DMS79 treated with DMSO at 0.1 percent for 48 hours (cell line): Measurements from ENCODE around the gene C2CD3.

Experiments
- DNase-seq: peaks from one replicate; lab custom pipeline; 2025; lab: John Stamatoyannopoulos, UW

Gene C2CD3

DNA sequence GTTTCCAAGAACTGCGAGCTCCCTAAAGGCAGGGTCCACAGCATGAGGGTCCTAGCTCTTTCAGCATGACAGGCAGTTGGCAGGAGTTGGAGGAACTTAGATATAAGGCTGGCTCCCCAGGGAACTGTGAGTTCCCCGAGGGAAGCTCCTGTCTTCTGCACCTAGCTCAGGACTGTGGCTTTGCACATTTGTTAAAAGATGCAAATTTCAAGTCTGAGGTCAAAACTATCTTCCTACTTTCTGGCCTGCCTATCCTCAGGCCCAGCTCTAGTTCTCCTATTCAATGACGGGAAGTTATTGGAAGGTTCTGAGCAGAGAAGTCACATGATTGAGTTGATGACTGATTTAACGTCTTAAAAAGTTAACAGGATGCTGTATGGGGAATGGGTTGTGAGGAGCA, 150.3 kb downstream of the C2CD3 start:
- DNase-seq, result no peak

DNA sequence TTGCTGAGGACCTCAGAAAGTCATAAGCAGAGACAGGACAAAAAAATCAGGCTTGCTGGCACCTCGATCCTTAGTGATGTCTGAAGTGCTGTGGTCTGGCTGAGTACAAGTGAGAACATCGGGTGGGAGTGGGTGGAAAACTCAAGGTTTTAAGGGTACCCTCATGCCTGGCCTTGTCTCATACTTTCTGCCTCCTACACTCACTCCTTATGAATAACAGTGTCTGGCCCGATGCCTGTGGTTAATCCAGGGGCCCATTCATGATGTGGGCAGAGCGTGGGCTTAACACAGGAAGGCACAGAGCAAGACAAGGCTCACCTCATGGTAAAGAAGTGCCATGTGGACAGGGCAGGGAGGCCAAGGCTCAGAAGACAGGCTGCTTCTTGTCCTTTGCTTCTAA, 150.9 kb downstream of the C2CD3 start:
- no peak for DNase-seq

DNA sequence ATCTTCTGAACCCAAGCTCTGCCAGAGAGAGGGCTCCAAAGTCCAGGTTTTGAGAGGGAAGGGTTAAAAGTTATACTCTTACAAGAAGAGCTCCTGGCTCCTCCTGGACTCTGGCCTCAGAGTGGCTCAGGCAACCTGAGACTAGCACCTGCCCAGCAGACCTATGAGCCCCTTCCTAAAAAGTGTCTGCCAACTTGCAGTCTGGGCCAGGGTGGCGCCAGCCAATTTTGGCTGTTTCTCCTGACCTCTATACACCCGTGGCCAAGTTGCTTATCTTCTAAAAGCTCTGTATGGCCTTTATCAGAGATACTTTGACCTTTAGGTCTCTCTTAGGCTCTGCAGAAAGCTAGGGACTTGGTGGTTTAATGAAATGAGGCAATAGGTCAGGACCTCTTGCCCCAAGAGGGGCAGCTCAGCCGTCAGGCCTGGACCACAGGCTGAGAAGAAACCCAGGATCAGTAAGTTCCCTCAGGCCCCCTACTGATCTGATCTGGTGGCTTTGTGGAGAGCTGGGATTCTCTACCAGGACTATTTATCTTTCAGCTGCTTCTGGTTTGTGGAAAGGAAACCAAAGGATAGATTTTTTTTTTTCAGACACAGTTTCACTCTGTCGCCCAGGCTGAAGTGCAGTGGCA, 151.6 kb downstream of the C2CD3 start:
- no peak for DNase-seq

DNA sequence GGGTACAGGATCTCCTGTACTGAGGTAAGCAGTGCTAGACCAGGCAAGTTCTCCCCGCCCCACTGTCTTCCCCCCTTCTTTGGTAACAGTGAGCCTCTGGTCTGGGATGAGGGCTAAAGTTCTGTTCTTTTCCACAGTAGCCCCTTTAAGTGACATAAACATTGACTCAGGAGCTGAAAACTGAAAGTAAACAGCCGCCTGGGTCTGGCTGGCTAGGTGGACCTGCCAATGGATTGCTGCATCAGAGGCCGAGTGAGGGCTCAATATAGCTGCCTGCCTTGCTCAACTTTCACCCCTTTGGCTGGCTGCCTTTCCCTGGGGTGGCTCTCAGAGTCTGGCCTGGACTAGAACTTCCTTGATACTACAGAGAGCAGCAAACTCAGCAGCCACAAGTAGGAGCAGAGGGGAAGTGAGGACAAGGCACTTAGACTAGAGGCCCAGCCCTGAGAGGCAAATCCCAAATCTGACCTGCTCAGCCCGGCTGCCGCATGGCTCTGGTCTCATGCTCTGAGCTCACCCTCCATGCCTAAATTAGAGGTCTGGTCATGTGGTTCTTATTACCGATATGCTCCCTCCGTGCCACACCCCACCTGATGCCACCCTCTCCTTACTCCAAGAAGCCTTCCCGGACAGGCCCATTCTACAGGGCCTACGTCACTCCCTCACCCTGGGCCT, 152.3 kb downstream of the C2CD3 start:
- DNase-seq, result no peak

DNA sequence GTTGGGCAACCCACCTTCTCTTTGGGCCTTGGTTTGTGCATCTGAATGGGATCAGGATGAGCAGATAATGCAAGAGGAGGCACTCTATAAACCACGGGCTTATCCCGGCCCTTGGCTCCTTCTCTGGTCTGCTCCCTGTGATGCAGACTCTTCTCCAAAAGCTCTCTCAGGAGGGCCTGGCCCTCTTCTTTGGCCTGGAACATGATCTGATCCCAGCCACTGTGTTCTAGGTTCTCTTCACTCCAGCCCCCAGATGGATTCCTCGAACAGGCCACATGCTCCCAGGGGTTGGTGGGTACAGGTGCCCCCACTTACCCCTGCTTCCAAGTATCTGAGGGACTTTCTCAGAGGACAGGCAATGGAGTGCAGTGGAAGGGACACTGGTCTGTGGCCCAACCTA, 153.2 kb downstream of the C2CD3 start:
- no peak for DNase-seq

DNA sequence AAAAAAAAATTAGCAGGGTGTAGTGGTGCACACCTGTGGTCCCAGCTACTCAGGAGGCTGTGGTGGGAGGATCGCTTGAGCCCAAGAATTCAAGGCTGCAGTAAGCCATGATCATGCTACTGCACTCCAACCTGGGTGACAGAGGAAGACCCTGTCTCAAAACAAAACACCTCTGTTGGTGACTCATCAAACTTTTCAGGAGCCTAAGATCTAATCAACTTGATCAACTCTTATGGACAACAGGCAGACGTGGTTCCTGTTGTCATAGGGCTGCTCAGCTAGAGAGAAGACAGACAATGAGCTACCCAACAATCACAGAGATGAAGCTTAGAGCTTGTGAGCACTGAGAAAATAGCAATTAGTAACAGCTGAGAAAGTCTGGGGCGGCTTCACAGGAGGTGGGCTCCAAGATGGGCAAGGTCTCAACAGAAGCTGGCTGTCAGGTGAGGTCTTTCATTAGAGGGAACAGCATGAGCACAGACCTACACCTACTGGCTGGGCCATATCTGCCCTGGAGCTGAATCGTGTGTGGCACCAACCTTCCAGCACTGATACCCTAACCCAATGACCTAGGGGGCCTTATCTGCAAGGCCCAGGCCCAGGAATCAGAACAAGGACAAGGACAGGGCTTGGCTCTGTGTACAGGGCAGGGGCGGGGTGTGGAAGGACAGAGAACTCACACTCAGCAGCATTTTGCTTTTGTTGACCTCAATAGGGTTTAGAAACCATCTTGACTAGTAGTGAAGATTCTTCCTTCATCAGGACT, 154.7 kb downstream of the C2CD3 start:
- DNase-seq, result no peak

DNA sequence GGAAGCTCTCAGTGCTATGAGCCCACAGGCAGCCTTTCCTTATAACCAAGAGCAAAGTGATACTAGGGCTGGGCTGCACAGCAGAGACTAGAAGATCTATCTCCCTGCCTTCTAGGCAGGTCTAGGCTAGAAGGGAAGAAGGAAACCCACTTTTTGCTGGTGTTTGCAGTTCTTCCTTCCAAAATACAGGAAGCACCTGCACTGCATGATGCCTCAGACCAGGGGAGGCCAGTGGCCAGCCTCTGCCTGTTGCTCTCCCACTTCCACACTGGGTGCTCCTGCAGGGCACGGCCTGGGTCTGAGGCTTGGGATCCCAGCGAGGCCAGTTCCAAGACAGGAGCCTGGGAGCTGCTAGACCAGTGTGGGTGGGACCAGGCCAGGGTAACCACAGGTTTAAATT, 155.9 kb downstream of the C2CD3 start:
- no peak for DNase-seq

DNA sequence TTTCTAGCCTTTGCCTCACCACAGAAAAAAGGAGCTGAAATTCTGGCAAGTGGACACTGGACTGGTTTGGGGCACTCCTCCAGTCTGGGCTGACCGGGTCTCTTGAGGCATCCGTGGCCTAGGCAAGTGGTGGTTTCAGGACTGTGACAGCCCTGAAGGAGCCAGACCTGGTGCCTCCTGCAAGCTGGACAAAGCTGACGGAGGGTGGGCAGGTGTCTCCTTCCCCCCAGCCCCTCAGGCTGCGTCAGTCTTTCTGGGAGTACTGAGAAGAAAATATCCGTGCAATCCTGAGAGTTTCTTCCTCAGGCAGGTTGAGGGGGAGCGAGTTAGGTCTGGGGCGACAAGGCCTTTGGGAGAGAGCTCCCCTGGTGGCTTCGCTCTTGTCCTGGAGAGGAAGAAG, 157.7 kb downstream of the C2CD3 start:
- DNase-seq, result no peak

DNA sequence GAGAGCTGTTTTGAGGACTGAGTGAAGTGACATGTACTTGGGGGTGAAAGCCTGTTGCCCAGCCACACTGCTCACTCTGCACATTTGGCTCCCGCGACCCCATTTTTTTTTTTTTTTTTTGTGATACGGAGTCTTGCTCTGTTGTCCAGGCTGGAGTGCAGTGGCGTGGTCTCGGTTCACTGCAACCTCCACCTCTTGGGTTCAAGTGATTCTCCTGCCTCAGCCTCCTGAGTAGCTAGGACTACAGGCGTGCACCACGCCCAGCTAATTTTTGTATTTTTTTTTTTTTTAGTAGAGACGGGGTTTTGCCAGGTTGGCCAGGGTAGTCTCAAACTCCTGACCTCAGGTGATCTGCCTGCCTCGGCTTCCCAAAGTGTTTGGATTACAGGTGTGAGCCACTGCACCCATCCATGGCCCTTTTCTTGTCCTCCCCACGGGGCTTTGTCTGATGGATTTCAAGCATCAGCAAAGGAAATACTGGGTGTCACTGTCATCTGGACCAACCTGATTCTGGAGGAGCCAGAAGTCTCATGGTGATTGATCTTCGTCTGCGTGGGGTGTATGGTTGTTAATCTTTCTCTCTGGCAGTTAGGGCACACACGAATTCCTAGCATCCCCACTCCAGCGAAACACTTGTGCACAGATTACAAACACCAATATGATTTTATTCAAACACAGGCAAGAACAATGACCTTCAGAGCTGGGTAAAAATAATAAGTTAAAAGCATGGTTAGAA, 158.6 kb downstream of the C2CD3 start:
- no peak for DNase-seq

DNA sequence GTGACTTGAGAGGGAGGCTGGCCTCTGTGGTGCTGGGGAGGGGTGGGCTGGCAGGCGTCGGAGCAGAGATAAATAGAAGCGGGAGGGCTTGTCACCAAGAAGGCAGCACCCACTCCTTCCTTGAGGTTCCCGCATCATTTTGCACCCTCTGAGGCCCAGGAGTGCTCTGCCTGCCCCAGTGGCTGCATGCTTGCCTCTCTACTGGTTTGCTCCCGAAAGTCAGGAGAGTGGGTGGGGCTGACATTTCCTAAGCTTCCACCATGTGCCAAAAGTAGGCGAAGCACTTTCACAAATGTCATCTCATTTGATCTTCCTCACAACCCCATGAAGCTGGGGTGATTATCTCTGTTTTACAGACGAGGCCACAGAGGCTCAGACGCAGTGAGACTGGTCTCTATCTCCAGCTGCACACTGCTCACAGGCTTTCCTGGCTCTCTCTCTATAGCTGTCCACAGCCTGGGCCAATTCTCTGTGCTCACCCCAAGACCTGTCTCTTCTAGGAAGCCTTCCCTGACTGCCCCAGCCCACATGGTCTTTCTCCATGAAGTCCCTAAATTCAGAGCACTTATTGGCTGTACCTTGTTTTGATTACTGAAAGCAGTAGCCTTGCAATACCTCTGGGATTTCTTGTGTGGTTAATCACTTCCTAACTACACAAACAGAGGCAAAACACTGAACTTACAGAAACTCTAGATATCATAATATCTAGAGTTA, 159.3 kb downstream of the C2CD3 start:
- DNase-seq, result no peak

DNA sequence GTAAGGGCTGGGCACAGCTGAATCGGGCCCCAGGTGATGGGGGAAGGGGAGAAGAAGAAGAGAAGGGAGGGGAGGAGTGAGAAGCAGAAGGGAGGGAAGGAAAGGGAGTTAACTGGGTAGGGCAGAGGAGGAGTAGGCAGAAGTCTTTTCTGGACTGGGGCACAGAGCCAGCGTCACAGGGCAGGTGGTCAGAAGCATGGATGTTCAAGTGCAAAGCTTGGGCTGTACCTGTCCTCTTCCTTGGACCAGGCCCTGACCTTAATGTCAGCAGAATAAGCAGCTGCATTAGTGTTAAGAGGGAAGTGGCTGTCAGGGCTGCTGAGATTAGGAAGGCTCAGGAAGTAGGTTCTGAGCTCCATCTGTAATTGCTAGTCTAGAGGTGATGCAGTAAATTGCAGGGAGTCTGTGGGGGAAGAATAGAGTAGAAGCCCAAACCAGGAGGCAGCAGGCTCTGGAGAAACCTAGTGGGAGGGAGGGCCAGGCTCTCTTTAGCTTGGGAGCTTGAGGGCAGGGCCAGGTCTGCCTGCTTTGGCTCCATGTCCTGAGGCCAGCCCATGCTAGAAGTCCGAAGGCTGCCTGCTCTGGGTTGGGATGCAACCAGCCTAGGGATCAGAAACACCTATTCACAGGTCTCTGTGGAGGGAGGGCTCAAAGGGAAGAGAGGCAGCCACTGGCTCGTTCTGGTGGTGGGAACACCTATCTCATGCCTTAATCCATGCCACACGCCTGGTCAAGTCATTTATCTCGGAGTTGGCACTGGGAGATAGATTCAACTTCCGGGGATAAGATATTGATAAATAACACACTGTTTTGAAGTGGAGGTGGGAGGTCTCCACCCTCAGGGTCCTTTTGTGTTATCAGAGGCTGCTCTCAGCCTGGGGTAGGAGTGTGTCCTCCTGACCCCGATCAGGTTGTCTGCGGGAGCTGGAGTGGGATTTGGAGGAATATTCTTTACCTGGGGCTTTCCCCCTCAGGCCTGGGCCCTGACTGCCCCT, 160.2 kb downstream of the C2CD3 start:
- DNase-seq, result no peak

DNA sequence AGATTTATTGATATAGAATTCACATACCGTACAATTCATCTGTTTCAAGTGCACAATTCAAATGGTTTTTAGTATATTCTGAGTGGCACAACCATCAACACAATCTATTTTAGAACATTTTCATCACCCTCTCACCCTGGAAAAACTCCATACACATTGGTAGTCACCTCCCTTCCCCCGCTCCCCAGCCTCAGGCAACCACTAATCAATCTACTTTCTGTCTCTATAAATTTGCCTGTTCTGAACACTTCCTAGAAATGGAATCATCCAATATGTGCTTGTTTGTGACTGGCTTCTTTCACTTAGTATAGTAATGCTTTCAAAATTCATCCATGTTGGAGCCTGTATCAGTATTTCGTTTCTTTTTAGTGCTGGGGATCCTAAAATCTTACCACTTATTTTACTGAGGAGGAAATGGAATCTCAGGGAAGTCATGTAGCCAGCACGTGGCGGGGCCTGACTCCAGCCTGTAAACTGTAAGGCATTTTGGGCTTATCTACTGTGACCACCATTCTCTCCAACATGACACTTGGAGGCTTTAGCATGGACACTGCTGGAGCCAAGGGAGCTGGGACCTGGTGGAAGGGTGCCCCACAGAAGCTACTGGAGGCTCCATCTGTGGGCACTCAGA, 161.0 kb downstream of the C2CD3 start:
- DNase-seq, result no peak

DNA sequence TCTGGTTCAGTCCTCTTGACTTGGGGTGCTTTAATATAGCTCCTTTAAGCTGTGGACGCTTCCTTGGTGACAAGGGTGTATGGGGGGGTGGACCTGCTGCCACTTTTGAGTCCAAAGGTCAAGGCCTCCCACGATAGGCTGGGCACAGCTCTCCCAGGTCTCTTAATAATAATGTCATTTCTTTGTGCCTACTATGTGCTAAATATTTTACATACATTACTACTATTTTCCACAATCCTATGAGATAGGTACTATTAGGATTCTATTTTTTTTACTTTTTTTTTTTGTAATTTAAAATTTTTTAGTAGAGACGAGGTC, 161.6 kb downstream of the C2CD3 start:
- DNase-seq, result no peak

DNA sequence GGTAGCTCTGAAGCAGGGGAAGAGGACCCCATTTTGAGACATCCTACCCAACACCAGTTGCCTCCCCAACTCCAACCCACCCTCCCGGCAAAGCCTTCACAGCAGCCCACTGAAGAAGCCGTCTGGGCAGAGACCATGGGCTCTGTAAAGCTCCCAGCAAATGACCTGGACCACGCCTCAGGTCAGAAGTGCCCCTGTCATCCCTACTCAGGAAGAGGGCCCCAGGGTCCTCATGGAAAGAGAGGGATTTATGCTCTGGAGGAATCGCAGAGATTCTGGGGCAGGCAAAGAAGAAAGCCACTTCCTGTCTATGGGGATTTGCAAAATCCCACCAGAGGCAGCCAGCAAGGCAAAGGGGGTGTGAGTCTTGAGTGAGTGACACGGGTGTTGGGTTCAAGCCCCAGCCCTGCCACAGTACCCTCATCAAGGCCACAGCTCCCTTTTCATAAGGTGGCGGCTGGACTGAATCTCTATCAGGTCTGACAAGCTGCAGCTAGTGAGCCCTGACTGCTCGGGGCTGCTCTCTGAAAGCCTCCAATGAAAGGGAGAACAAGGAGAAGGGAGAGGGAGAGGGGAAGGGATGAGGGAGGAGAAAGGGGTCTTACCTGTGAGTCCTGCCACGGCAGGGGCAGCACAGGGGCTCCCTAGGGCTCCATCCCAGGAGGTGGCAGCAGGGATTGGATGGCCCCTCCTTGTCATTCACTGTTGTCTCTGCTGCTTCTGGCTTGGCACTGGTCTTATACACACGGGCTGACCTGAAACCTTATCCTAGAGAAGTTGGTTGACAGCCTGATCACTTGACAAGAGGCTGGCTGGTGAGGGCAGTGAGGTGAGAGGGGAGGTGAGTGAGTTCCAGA, 162.2 kb downstream of the C2CD3 start, which contains the start of gene UCP3:
UCP3 (minus strand) TSS at position 713 of the 857 bp plus-strand sequence. CDS start 2,043 bp downstream, outside the sequence.
- DNase-seq, result no peak

DNA sequence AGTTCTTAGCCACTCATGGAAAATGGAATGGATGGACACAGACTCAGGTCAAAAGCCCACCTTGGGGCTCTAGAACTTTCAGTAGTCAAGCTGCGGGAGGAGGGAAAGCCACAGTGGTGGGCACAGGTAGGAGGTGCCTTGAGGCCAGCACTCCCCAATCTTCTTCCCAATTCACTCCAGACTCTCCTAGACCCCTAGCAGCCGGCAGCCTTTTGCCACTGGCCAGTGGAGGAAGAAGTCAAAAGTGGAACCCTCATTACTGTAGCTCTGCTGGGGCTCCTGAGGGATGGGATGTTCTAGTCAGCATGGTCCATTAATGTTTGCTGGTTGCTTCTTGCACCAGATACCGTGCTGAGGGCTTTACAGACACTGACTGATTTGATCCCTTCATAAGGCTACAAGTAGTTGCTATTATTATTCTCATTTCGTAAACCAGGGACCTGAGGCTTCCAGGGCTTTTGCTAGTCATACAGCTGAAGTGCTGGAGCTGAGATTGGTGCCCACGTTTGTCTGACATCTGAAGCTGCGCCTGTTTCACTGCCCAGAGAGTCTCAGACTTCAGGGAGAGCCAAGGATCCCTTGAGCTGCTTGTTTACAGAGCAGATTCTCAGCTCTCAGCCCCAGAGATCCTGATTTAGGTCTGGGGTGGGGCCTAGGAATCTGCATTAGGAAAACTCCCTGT, 163.0 kb downstream of the C2CD3 start:
- DNase-seq, result no peak

DNA sequence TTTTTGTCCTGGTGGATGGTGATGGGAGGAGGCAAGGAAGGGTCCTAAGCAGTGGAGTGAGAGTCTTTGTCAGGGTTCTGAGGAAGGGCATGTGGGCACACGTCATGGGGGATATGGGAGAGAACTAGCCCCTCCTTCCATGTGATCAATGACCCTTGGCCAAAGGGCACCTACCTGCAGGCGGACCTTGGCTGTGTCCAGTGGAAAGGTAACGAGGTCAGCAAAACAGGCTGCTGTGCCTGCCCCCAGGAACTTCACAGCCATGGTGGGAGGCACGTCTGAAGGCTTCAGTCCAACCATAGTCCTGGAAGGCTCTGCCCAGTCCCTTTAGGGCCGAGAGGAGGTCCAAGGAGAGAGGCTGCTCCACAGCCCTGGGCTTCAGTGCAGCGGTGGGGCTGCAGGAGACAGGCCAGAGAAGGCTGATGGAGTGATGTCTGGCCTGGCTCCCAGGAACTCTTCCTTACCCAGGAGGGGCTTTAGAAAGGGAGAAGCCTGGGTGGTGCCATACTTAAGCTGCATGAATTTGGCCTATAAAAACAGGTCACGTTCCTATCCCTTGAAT, 164.0 kb downstream of the C2CD3 start:
- no peak for DNase-seq

DNA sequence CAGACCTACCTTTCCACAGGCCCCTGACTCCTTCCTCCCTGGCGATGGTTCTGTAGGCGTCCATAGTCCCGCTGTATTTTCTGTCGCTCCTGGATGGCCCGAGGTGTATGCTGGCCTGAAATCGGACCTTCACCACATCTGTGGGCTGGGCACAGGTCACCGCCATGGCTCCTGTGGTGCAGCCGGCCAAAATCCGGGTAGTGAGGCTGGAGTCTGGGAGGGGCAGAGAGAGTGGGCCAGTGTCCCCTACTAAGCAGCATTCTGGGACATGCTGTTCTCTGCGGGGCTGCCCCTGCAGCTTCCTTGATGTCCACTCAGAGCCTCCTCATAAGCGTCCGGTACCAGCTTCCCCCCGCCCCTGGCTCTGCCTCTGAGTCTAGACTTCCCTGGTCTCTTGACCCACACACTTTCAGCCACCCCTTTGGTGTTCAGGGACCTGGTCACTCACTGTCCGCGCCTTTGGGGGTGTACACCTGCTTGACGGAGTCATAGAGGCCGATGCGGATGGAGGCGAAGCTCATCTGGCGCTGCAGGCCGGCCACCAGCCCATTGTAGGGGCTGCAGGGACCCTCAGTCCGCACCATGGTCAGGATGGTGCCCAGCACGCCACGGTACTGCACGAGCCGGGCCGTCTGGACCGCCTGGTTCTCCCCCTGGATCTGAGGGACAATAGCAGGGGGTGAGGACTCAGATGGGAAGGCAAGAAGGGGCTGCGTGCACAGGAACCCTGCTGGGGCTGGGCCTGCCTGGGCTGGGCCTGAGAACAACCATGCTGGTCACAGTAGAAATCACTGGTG, 164.9 kb downstream of the C2CD3 start:
- no peak for DNase-seq
